MCF 10A (cell line): ENCODE data around the gene NAPSA. TPM values are rescaled to one million over a fixed set of nuclear protein-coding genes. Genes with fewer than 3 reads are reported as not detected.

Experiments used
- BruUV-seq: library from RNA; stranded (reverse); fragments of 400-500 nt; replicated peaks from 2 replicates; lab custom pipeline; 2021; lab: Mats Ljungman, UMichigan
- CTCF ChIA-PET: fragments of 300-600 bp; sonication (Branson Sonifier 250); formaldehyde crosslinking; extraction: SDS; loops from one replicate; lab custom pipeline; 2021; ENCODE audit warnings: antibody characterized with exemption, inconsistent platforms; lab: Yijun Ruan, JAX
- POLR2A ChIA-PET: fragments of 300-600, 350-650 bp; sonication (Branson Sonifier 250); formaldehyde crosslinking; extraction: SDS; loops from one replicate; lab custom pipeline; 2020; ENCODE audit warnings: antibody characterized with exemption, inconsistent platforms; lab: Yijun Ruan, JAX
- DNase-seq: peaks from one replicate; pipeline ENCODE4 v3.0.0-alpha.2; 2018; ENCODE audit not compliant: unreplicated experiment
- H3K27ac Mint-ChIP-seq: one replicate; pipeline ENCODE4 v1.8.0; 2022; ENCODE audit warnings: mild to moderate bottlenecking, low read depth, mixed read lengths; ENCODE audit not compliant: unreplicated experiment
- H3K27me3 Mint-ChIP-seq: one replicate; pipeline ENCODE4 v1.8.0; 2022; ENCODE audit warnings: mixed read lengths; ENCODE audit not compliant: insufficient read depth, unreplicated experiment
- H3K36me3 Mint-ChIP-seq: one replicate; pipeline ENCODE4 v1.8.0; 2022; ENCODE audit warnings: mild to moderate bottlenecking, moderate library complexity, mixed read lengths; ENCODE audit not compliant: insufficient read depth, unreplicated experiment
- H3K4me1 Mint-ChIP-seq: one replicate; pipeline ENCODE4 v1.8.0; 2022; ENCODE audit warnings: mixed read lengths; ENCODE audit not compliant: insufficient read depth, unreplicated experiment
- H3K4me3 Mint-ChIP-seq: one replicate; pipeline ENCODE4 v1.8.0; 2022; ENCODE audit warnings: mild to moderate bottlenecking, moderate library complexity, mixed read lengths; ENCODE audit not compliant: unreplicated experiment
- H3K9me3 Mint-ChIP-seq: one replicate; pipeline ENCODE4 v1.8.0; 2022; ENCODE audit warnings: mixed read lengths; ENCODE audit not compliant: unreplicated experiment
- CTCF ChIP-seq: fragments of 200-600 bp; IDR thresholded peaks from one replicate; pipeline ENCODE4 v1.8.0; 2022; ENCODE audit warnings: antibody characterized with exemption, mild to moderate bottlenecking; ENCODE audit not compliant: unreplicated experiment
- intact Hi-C: fragments of 100-400 bp; cut with micrococcal nuclease; formaldehyde crosslinking; loops from 2 replicates; pipeline ENCODE4 v1.14.1; 2022
- total RNA-seq: library from RNA; stranded (reverse); gene quantifications from 2 replicates; pipeline ENCODE4 v1.2.3, GENCODE V29; 2022

NAPSA gene
- total RNA-seq, 1 experiment from 2014 or later = 0.51 TPM

GRCh38 chr19:50362030-50362412, 3.4 kb downstream of the NAPSA start:
- DNase-seq = no peak
- peaks cover 11% of the 10 kb centered on the region for H3K27me3 Mint-ChIP-seq
- CTCF ChIA-PET = interaction anchor here (1.2 kb wide), 1 partner anchor 13 kb away, joined by 4 read pairs; no protein-coding TSS in a partner anchor
- H3K9me3 Mint-ChIP-seq = no peaks in the 10 kb centered on the region
- H3K4me3 Mint-ChIP-seq = no peak overlapping the region
- BruUV-seq = no TSS peak
- H3K27ac Mint-ChIP-seq = no peak overlapping the region
- POLR2A ChIA-PET = no interaction called here
- H3K4me1 Mint-ChIP-seq = peaks cover 4% of the 10 kb centered on the region
- TF ChIP-seq CTCF = no peak
- H3K36me3 Mint-ChIP-seq = no peaks in the 10 kb centered on the region
- intact Hi-C loops = no loop called here

GRCh38 chr19:50361290-50362029, 4.0 kb downstream of the NAPSA start:
- CTCF ChIA-PET = interaction anchor here (1.2 kb wide), 1 partner anchor 13 kb away, joined by 4 read pairs; no protein-coding TSS in a partner anchor
- no peak for TF ChIP-seq CTCF
- BruUV-seq = no TSS peak
- H3K27me3 Mint-ChIP-seq = peaks cover 11% of the 10 kb centered on the region
- no peak overlapping the region for H3K27ac Mint-ChIP-seq
- intact Hi-C loops = no loop called here
- POLR2A ChIA-PET = no interaction called here
- H3K36me3 Mint-ChIP-seq = no peaks in the 10 kb centered on the region
- peaks cover 4% of the 10 kb centered on the region for H3K4me1 Mint-ChIP-seq
- no peaks in the 10 kb centered on the region for H3K9me3 Mint-ChIP-seq
- no peak overlapping the region for H3K4me3 Mint-ChIP-seq
- no peak for DNase-seq

- H3K27me3 Mint-ChIP-seq = peaks cover 11% of the 10 kb centered on the region
- H3K4me3 Mint-ChIP-seq = no peak overlapping the region
- BruUV-seq = no TSS peak
- no peak for DNase-seq
- no peaks in the 10 kb centered on the region for H3K36me3 Mint-ChIP-seq
- H3K4me1 Mint-ChIP-seq = peaks cover 4% of the 10 kb centered on the region
- ChIA-PET CTCF (interaction anchor here (0.6 kb wide), 1 partner anchor 38 kb away, joined by 5 read pairs; no protein-coding TSS in a partner anchor), POLR2A (no interaction called here)
- H3K27ac Mint-ChIP-seq = no peak overlapping the region
- intact Hi-C loops = no loop called here
- no peaks in the 10 kb centered on the region for H3K9me3 Mint-ChIP-seq
- TF ChIP-seq CTCF = no peak
These were observed 6.1 kb downstream of the NAPSA start for GRCh38 chr19:50359328-50359818.

GRCh38 chr19:50358483-50359327, 6.7 kb downstream of the NAPSA start:
- intact Hi-C loops = no loop called here
- Mint-ChIP-seq H3K4me3 (no peak overlapping the region), H3K4me1 (peaks cover 4% of the 10 kb centered on the region), H3K27me3 (peaks cover 11% of the 10 kb centered on the region), H3K36me3 (no peaks in the 10 kb centered on the region), H3K9me3 (no peaks in the 10 kb centered on the region), H3K27ac (no peak overlapping the region)
- DNase-seq = no peak
- BruUV-seq = no TSS peak
- no peak for TF ChIP-seq CTCF
- ChIA-PET POLR2A (no interaction called here), CTCF (interaction anchor here (0.6 to 2.7 kb wide), 7 partner anchors 10 to 428 kb away, joined by 3 to 27 read pairs (median 5); no protein-coding TSS in a partner anchor)
